GM23248 (cell line): Measurements from ENCODE around the gene MACROD2. TPM values are rescaled to one million over a fixed set of nuclear protein-coding genes. Genes with fewer than 3 reads are reported as not detected.

Experiments used
- DNase-seq: peaks from one replicate; pipeline ENCODE4 v3.0.0-alpha.2; 2015
- H2AFZ ChIP-seq: fragments of 200-600 bp; sonication (generic); 2 replicates; pipeline ENCODE4 v1.6.1; 2016; ENCODE audit warnings: antibody characterized with exemption
- H3F3A ChIP-seq: fragments of 200-600 bp; sonication (generic); 2 replicates; pipeline ENCODE4 v1.6.1; 2016; ENCODE audit warnings: mild to moderate bottlenecking, antibody characterized with exemption, mixed run types; ENCODE audit not compliant: insufficient read depth
- H3K27ac ChIP-seq: fragments of 200-600 bp; sonication (generic); 2 replicates; pipeline ENCODE4 v1.5.1; 2016; ENCODE audit warnings: mild to moderate bottlenecking
- H3K27me3 ChIP-seq: fragments of 200-600 bp; sonication (generic); replicated peaks from 2 replicates; pipeline ENCODE4 v1.6.1; 2016; ENCODE audit warnings: mild to moderate bottlenecking; ENCODE audit not compliant: insufficient read depth
- H3K36me3 ChIP-seq: fragments of 200-600 bp; sonication (generic); 2 replicates; pipeline ENCODE4 v1.6.1; 2016; ENCODE audit warnings: low read depth, mild to moderate bottlenecking
- H3K4me1 ChIP-seq: fragments of 200-600 bp; sonication (generic); 2 replicates; pipeline ENCODE4 v1.6.1; 2016; ENCODE audit warnings: mild to moderate bottlenecking; ENCODE audit not compliant: insufficient read depth
- H3K4me2 ChIP-seq: fragments of 200-600 bp; sonication (generic); one replicate; pipeline ENCODE4 v1.6.1; 2016; ENCODE audit warnings: mild to moderate bottlenecking; ENCODE audit not compliant: unreplicated experiment
- H3K4me3 ChIP-seq: fragments of 200-600 bp; sonication (generic); 2 replicates; pipeline ENCODE4 v1.5.1; 2016; ENCODE audit warnings: mild to moderate bottlenecking
- H3K79me2 ChIP-seq: fragments of 200-600 bp; sonication (generic); 2 replicates; pipeline ENCODE4 v1.6.1; 2016; ENCODE audit warnings: mild to moderate bottlenecking; ENCODE audit not compliant: insufficient read depth
- H3K9ac ChIP-seq: fragments of 200-600 bp; sonication (generic); 2 replicates; pipeline ENCODE4 v1.6.1; 2016; ENCODE audit warnings: mild to moderate bottlenecking
- H3K9me2 ChIP-seq: fragments of 200-600 bp; sonication (generic); 2 replicates; pipeline ENCODE4 v1.6.1; 2016; ENCODE audit warnings: mixed run types, mild to moderate bottlenecking, moderate library complexity; ENCODE audit not compliant: insufficient read depth
- H3K9me3 ChIP-seq: fragments of 200-600 bp; sonication (generic); one replicate; pipeline ENCODE4 v1.6.1; 2017; ENCODE audit warnings: low read depth
- H4K20me1 ChIP-seq: fragments of 200-600 bp; sonication (generic); 2 replicates; pipeline ENCODE4 v1.6.0; 2016; ENCODE audit not compliant: insufficient read depth
- EZH2 ChIP-seq: fragments of 200-600 bp; sonication (generic); IDR thresholded peaks from 2 replicates; pipeline ENCODE4 v1.6.1; 2018; ENCODE audit warnings: antibody characterized with exemption, mild to moderate bottlenecking; ENCODE audit not compliant: insufficient read depth, poor library complexity, severe bottlenecking
- EZH2phosphoT487 ChIP-seq: fragments of 200-600 bp; sonication (generic); IDR thresholded peaks from 2 replicates; pipeline ENCODE4 v1.6.1; 2018; ENCODE audit warnings: antibody characterized with exemption, moderate library complexity, mild to moderate bottlenecking, low read depth; ENCODE audit not compliant: insufficient read depth
- WGBS, 2 experiments: methylation state at CpG; one replicate each; pipeline ENCODE4 v1.1.6; 2015 to 2017; ENCODE audit warnings: low lambda C conversion rate in 2 of 2, low coverage in 1 of 2; ENCODE audit errors: missing lambda C conversion rate in 2 of 2; 5-methylcytosine and 5-hydroxymethylcytosine counted together
- in situ Hi-C: fragments of 300-500 bp; cut with MboI; formaldehyde crosslinking; loops from 2 replicates; pipeline ENCODE4 v1.15.0; 2020
- polyA plus RNA-seq: library from polyadenylated mRNA; unstranded; fragments of >200 nt; fragmentation: Nextera tagmentation; extraction: Ambion mirVana; gene quantifications from 2 replicates; pipeline ENCODE4 v1.2.1, GENCODE V29; 2016
- total RNA-seq: library from RNA; depleted of rRNA; stranded (reverse); fragments of >200 nt; shearing (Covaris generic); gene quantifications from 2 replicates; pipeline ENCODE4 v1.2.3, GENCODE V29; 2014

The MACROD2 gene
- total and polyA plus RNA-seq, 2 experiments from 2014 or later, result 1.1 to 3.1 TPM

GRCh38 chr20:15555913-15556312, 1560.6 kb downstream of the MACROD2 start:
- no peak overlapping the region for H3K4me2 ChIP-seq
- no peak overlapping the region for H3K4me3 ChIP-seq
- no peaks in the 10 kb centered on the region for H3K36me3 ChIP-seq
- H3K9ac ChIP-seq, result no peak overlapping the region
- H3K9me2 ChIP-seq, result no peaks in the 10 kb centered on the region
- H3K4me1 ChIP-seq, result no peaks in the 10 kb centered on the region
- 0% methylated on average over 2 of the region's 2 CpGs for WGBS, 2 experiments
- no peaks in the 10 kb centered on the region for H3K9me3 ChIP-seq
- no peaks in the 10 kb centered on the region for H4K20me1 ChIP-seq
- no peaks in the 10 kb centered on the region for H3K27me3 ChIP-seq
- TF ChIP-seq EZH2phosphoT487, result no peak
- TF ChIP-seq EZH2, result no peak
- no peak overlapping the region for H3K27ac ChIP-seq
- no peak overlapping the region for H2AFZ ChIP-seq
- no peaks in the 10 kb centered on the region for H3K79me2 ChIP-seq
- in situ Hi-C loops, result no loop called here
- no peak for DNase-seq
- no peaks in the 10 kb centered on the region for H3F3A ChIP-seq

- no peak overlapping the region for H3K4me3 ChIP-seq
- H4K20me1 ChIP-seq, result no peaks in the 10 kb centered on the region
- no peaks in the 10 kb centered on the region for H3K4me1 ChIP-seq
- H3K9me2 ChIP-seq, result no peaks in the 10 kb centered on the region
- no peak overlapping the region for H3K9ac ChIP-seq
- H3K27me3 ChIP-seq, result no peaks in the 10 kb centered on the region
- no peaks in the 10 kb centered on the region for H3K79me2 ChIP-seq
- H2AFZ ChIP-seq, result no peak overlapping the region
- H3K9me3 ChIP-seq, result no peaks in the 10 kb centered on the region
- WGBS, 2 experiments, result 12 to 25% methylated on average over 1 of the region's 1 CpG
- H3K36me3 ChIP-seq, result no peaks in the 10 kb centered on the region
- DNase-seq, result no peak
- in situ Hi-C loops, result no loop called here
- H3K27ac ChIP-seq, result no peak overlapping the region
- no peaks in the 10 kb centered on the region for H3F3A ChIP-seq
- no peak overlapping the region for H3K4me2 ChIP-seq
- TF ChIP-seq EZH2phosphoT487 (no peak), EZH2 (no peak)
Measured at GRCh38 chr20:15556869-15557268, 1561.6 kb downstream of the MACROD2 start.

- in situ Hi-C loops, result no loop called here
- no peaks in the 10 kb centered on the region for H4K20me1 ChIP-seq
- no peak overlapping the region for H3K4me3 ChIP-seq
- no peak overlapping the region for H3K4me2 ChIP-seq
- H3K4me1 ChIP-seq, result no peaks in the 10 kb centered on the region
- H3K9me3 ChIP-seq, result no peaks in the 10 kb centered on the region
- no peak overlapping the region for H3K9ac ChIP-seq
- TF ChIP-seq EZH2phosphoT487, result no peak
- no peak for TF ChIP-seq EZH2
- H2AFZ ChIP-seq, result no peak overlapping the region
- no peaks in the 10 kb centered on the region for H3K36me3 ChIP-seq
- no peaks in the 10 kb centered on the region for H3K27me3 ChIP-seq
- no peaks in the 10 kb centered on the region for H3K9me2 ChIP-seq
- H3K27ac ChIP-seq, result no peak overlapping the region
- DNase-seq, result no peak
- 54 to 63% methylated on average over 3 of the region's 3 CpGs for WGBS, 2 experiments
- no peaks in the 10 kb centered on the region for H3F3A ChIP-seq
- H3K79me2 ChIP-seq, result no peaks in the 10 kb centered on the region
Measured at GRCh38 chr20:15561070-15561569, 1565.8 kb downstream of the MACROD2 start.

- DNase-seq, result no peak
- Histone ChIP-seq H3K27ac (no peak overlapping the region), H3K9me3 (no peaks in the 10 kb centered on the region), H3K9me2 (no peaks in the 10 kb centered on the region), H3K4me3 (no peak overlapping the region), H3K9ac (no peak overlapping the region), H3F3A (no peaks in the 10 kb centered on the region), H4K20me1 (no peaks in the 10 kb centered on the region), H2AFZ (no peak overlapping the region), H3K79me2 (no peaks in the 10 kb centered on the region), H3K36me3 (no peaks in the 10 kb centered on the region), H3K27me3 (no peaks in the 10 kb centered on the region), H3K4me2 (no peak overlapping the region), H3K4me1 (no peaks in the 10 kb centered on the region)
- in situ Hi-C loops, result no loop called here
- TF ChIP-seq EZH2 (no peak), EZH2phosphoT487 (no peak)
- WGBS, 2 experiments, result 51% methylated on average over 5 of the region's 5 CpGs
Measured at GRCh38 chr20:15561707-15562404, 1566.5 kb downstream of the MACROD2 start.

GRCh38 chr20:15563836-15564235, 1568.5 kb downstream of the MACROD2 start:
- Histone ChIP-seq H3K27ac (no peak overlapping the region), H3K9me2 (no peaks in the 10 kb centered on the region), H3K36me3 (no peaks in the 10 kb centered on the region), H3K27me3 (no peaks in the 10 kb centered on the region), H3K4me3 (no peak overlapping the region), H3K4me1 (no peaks in the 10 kb centered on the region), H2AFZ (no peak overlapping the region), H3K9me3 (no peaks in the 10 kb centered on the region), H3F3A (no peaks in the 10 kb centered on the region), H3K4me2 (no peak overlapping the region), H3K9ac (no peak overlapping the region), H4K20me1 (no peaks in the 10 kb centered on the region), H3K79me2 (no peaks in the 10 kb centered on the region)
- 1 to 2% methylated on average over 4 of the region's 4 CpGs for WGBS, 2 experiments
- TF ChIP-seq EZH2 (no peak), EZH2phosphoT487 (no peak)
- in situ Hi-C loops, result no loop called here
- DNase-seq, result no peak
